Stimulated activated CD4-positive, alpha-beta T cell treated with anti-CD3 and anti-CD28 coated beads, Interleukin-1b, Interleukin-23, amount 100 ng/mL, for 24 hours (primary cell): ENCODE data around the gene SRGAP2.
"Not testable (repeated sequence)": the region's sequence is repeated elsewhere in the genome, so short reads cannot be mapped to it uniquely, and the experiment has no call there.

ENCODE experiments used
- DNase-seq, 4 experiments: peaks; one replicate each; pipeline ENCODE4 v3.0.0-alpha.2; 2020; ENCODE audit warnings: low read depth in 4 of 4, low spot score in 1 of 4

Gene SRGAP2

DNA sequence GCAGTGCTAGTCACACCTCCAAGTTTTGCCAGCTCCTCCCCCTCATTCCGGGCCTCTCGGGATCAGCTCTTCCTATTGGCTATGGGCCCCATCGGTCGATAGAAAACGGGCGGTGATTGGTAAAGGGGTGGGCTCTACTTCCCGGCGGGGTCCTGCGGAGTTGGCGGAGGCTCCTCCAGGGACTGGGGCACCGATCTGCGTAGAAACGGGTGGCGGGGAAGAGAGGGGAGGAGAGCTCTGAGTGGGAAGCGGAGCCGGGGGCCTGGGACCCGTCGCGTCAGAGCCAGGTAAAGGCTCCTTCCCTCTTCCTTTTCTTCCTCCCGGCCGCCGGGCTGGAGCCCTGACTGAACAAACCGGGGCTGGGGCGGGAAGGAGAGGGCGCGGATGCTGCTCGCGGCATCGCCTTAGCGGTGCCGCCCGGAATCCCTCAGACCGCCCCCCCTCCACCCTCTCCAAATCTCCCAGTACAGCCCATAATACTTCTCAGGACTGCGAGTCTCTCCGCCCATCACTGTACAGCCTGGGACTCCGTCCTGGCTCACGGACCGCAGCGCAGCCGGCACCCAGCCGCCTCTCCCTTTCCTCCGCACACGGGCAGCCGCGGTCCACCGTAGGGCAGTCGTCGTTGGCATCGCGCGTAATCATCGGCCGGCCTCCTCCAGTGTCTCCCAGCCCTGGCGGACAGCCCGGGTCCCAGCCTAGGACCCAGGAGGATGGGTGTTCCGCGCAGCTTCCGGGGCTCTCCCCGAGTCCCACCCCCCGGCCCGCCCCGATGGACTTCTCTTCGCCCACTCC, at the start of gene SRGAP2:
TSS of gene SRGAP2 (plus strand) at position 178 of the 795 bp plus-strand sequence. CDS start 2,430 bp downstream, outside the sequence.
- DNase-seq: peak in 2 of 4 experiments; percentile 28 to 35

GRCh38 chr1:206167350-206168029, 35.9 kb upstream of the SRGAP2 start:
- DNase-seq: not testable (repeated sequence)

GRCh38 chr1:206169794-206170193, 33.5 kb upstream of the SRGAP2 start:
- not testable (repeated sequence) for DNase-seq

GRCh38 chr1:206173110-206173719, 30.1 kb upstream of the SRGAP2 start:
- DNase-seq: not testable (repeated sequence)

- DNase-seq: not testable (repeated sequence)
Measured at GRCh38 chr1:206174182-206174868, 29.0 kb upstream of the SRGAP2 start.

GRCh38 chr1:206175459-206176113, 27.8 kb upstream of the SRGAP2 start:
- not testable (repeated sequence) for DNase-seq

DNA sequence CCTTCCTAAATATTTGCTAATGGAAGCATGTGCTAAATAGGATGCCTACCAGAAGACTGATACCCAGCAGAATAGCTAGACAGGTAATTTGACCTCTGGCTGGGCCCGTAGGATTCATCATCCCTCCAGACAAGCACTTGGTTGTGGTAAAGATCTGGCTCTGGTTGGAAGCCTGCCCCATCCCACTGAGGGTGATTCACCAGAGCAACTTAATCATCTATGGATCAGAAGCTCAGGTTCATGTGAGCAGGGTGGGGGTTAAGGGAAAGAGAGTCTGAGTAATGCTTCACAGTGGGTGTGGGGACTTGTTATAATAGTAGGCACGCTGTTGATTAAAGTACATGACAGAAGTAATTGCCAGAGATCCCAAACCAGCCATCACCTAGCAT, 27.2 kb upstream of the SRGAP2 start:
- not testable (repeated sequence) for DNase-seq

DNA sequence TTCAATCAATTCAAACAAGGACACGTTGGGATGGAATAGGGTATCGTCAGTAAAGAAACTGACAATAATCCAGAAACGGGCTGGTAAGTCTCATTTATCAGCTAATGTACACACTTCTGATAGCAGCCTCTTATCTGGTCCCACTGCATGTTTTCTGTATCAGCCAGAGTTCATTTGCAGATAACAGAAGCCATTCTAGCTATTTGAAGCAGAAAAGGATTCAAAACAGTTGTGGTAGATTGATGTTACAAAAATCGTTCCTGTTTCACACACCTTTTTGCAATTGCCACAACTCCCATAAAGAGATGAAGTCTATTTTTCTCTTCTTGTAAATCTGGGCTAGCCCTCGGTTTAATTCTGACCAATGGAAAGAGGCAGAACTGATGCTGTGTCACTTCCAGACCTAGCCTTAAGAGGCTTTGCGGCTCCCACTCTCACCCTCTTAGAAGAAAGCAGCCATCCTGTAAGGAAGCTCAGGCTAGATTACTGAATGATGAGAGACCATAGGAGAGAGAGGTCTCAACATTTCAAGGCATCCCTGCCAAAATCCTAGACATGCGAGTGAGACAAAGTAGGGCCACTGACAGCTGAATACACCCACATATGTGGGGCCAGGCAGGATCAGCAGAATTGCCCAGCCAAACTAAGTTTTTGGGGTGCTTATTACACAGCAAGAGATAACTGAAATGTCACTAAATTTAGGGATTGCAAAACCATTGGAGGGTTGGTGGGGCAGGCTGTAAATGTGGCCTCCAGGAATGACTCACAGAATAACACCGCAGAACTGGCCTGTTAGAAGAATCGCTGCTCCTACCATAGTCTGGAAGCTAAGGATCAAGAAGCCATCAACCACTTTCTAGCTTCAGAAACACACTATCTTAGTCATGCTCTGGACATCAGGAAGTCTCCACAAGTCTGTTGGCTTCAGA, 25.0 kb upstream of the SRGAP2 start:
- DNase-seq: not testable (repeated sequence)

DNA sequence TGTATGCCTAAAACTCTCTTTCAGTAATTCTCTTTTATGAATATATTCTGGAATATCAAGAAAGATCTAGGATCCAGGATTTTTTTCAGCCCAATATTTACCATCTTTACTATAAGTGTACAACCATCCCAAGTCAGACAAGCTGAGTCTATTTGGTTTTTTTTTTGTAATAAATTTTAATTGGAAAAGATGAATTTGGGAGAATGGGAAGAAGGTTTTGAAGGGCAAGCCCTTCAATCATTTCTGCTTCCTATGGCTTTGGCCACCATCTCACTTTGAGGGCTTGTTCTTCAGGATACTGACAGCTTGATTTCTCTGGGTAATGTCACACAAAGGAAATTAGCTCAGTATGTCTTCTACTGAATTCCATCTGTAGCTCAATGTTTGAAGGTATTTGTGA, 23.7 kb upstream of the SRGAP2 start:
- not testable (repeated sequence) for DNase-seq

- DNase-seq: not testable (repeated sequence)
Measured at GRCh38 chr1:206182368-206183317, 20.7 kb upstream of the SRGAP2 start.

- DNase-seq: not testable (repeated sequence)
Measured at GRCh38 chr1:206183788-206184187, 19.6 kb upstream of the SRGAP2 start.

GRCh38 chr1:206185778-206186177, 17.6 kb upstream of the SRGAP2 start:
- not testable (repeated sequence) for DNase-seq

DNA sequence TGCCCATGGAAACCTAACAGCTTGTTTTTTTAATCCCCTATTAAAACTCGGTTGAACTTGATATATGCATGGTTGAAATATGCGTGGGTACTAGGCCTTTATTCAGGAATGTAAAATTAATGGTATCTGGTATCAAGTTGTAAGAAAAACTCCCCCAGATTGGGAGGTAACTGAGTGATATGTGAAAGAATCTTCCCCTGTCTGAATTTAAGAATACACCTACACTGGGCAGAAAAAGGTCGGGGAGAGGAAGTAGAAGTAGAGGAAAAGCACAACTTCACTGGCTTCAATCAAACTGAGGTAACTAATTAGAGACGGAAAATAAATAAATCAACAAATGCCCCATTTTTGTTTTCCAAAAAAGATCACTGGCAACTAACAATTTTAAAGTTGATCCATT, 16.5 kb upstream of the SRGAP2 start:
- not testable (repeated sequence) for DNase-seq

DNA sequence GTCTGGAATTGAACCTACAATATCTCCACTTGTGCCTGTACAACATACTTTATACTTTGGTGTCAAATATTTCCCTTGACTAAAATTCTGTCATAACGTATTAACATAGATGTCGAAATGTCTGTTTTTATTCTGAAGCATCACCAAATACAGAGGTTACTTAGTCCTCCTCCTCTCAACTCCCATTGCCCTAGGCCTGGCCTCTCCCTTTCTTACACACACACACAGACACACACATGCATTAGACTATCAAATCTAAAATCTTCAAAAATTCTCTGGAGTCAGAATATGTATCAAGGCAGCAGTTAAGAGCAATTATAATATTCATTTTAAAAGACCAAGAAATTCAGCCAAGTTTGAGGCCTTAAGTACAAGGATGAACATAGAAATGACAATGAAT, 8.2 kb upstream of the SRGAP2 start:
- DNase-seq: not testable (repeated sequence)

DNA sequence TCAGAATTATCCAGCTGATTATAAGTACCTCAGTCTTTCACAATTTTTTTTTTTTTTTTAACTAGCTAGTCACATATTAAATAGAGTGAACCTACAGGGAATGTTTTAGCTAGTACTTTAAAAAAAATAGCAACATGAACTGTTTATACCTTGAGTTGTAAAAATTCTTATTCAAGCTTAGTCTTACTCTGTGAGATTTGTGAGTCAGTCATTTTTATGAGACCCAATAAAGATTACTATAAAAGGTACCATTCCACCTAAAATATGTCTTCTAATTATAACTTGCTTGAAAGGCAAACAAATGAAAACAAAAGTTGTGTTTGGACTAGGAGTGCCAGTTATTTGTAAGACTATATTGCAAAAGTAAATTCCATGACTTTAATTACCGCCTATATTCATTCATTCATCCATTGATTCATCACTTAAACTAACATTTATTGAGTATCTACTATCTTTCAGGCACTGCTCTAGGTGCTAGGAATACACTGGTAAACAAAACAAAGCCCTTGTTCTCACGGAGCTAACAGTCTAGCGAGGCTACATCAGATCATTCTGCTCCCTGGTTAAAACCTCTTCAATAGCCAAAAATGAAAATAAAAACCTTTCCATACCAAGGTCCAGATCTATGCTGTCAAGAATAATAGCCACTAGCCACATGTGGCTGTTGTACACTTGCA, 6.5 kb upstream of the SRGAP2 start:
- DNase-seq: not testable (repeated sequence)

GRCh38 chr1:206202789-206203363, 465 bp upstream of the SRGAP2 start, which contains the start of gene FAM72A:
FAM72A (minus strand) TSS chr1:206202839; CDS start chr1:206202025, 814 bp downstream.
- DNase-seq: peak; percentile 65 to 93 (median 84)

DNA sequence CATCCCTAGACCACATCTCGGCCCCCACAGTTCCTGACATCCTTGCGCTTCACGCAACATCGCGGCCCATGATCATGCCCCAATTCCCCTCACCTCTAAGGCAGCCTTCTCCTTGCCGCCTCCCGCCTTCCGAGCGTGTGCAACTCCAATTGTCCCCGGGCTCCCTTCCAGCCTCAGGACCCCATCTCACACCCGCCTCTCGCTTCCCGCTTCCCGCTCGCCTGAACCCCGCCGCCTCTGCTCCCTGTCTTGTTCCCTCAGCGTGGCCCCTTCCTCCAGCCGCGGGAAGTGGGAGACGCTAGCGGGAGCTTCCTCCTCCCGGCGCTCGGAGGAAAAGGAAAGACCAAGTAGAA, 794 bp downstream of the SRGAP2 start:
- not testable (repeated sequence) for DNase-seq
